Jurkat, Clone E6-1 (cell line): ENCODE measurements around the gene PIK3CG. TPM values are rescaled to one million over a fixed set of nuclear protein-coding genes. Genes with fewer than 3 reads are reported as not detected.
"Not testable (repeated sequence)": the region's sequence is repeated elsewhere in the genome, so short reads cannot be mapped to it uniquely, and the experiment has no call there.

Experiments
- DNase-seq: peaks from one replicate; pipeline ENCODE4 v3.0.0-alpha.2; 2011; ENCODE audit warnings: low read depth, low spot score
- H3K4me3 ChIP-seq: 2 replicates; pipeline ENCODE4 v1.5.1; 2011; ENCODE audit warnings: mild to moderate bottlenecking, low read length, control low read depth, moderate library complexity
- polyA plus RNA-seq: library from polyadenylated mRNA; unstranded; fragments of >200 nt; gene quantifications from one replicate; pipeline ENCODE4 v1.2.1, GENCODE V29; 2012; ENCODE audit warnings: missing spikeins; ENCODE audit not compliant: insufficient read length, insufficient read depth

Gene PIK3CG
- polyA plus RNA-seq, result 11.1 TPM

- H3K4me3 ChIP-seq, result peak within 1 kb of the TSS; percentile 76
- DNase-seq, result peak; percentile 72
These were observed at the start of gene PIK3CG for GRCh38 chr7:106865130-106866041. Gene PIK3CG, plus strand, starts transcription at chr7:106865282. Its CDS starts 2,280 bp downstream, at chr7:106867562.

GRCh38 chr7:106817098-106817497, 48.0 kb upstream of the PIK3CG start:
- DNase-seq, result no peak
- H3K4me3 ChIP-seq, result no peak overlapping the region

GRCh38 chr7:106818736-106819135, 46.3 kb upstream of the PIK3CG start:
- DNase-seq, result no peak
- H3K4me3 ChIP-seq, result no peak overlapping the region

GRCh38 chr7:106819546-106819945, 45.5 kb upstream of the PIK3CG start:
- H3K4me3 ChIP-seq, result no peak overlapping the region
- DNase-seq, result no peak

GRCh38 chr7:106820321-106821217, 44.5 kb upstream of the PIK3CG start:
- no peak overlapping the region for H3K4me3 ChIP-seq

GRCh38 chr7:106823631-106824030, 41.5 kb upstream of the PIK3CG start:
- DNase-seq, result no peak
- H3K4me3 ChIP-seq, result no peak overlapping the region

More at GRCh38 chr7:106820321-106821217, 44.5 kb upstream of the PIK3CG start:
- DNase-seq, result no peak

GRCh38 chr7:106824458-106824857, 40.6 kb upstream of the PIK3CG start:
- DNase-seq, result no peak
- H3K4me3 ChIP-seq, result no peak overlapping the region

- no peak overlapping the region for H3K4me3 ChIP-seq
- DNase-seq, result no peak
These were observed 37.5 kb upstream of the PIK3CG start for GRCh38 chr7:106827626-106828025.

- no peak overlapping the region for H3K4me3 ChIP-seq
- DNase-seq, result no peak
These were observed 35.6 kb upstream of the PIK3CG start for GRCh38 chr7:106829496-106829895.

- not testable (repeated sequence) for DNase-seq, H3K4me3 ChIP-seq
These were observed 34.2 kb upstream of the PIK3CG start for GRCh38 chr7:106830896-106831295.

- H3K4me3 ChIP-seq, result no peak overlapping the region
- no peak for DNase-seq
These were observed 28.3 kb upstream of the PIK3CG start for GRCh38 chr7:106836816-106837215.

GRCh38 chr7:106839511-106839910, 25.6 kb upstream of the PIK3CG start:
- no peak for DNase-seq
- no peak overlapping the region for H3K4me3 ChIP-seq

- no peak for DNase-seq
- H3K4me3 ChIP-seq, result no peak overlapping the region
These were observed 24.7 kb upstream of the PIK3CG start for GRCh38 chr7:106840342-106840741.

- no peak overlapping the region for H3K4me3 ChIP-seq
- DNase-seq, result no peak
These were observed 23.1 kb upstream of the PIK3CG start for GRCh38 chr7:106841896-106842390.

GRCh38 chr7:106844279-106844997, 20.6 kb upstream of the PIK3CG start:
- no peak overlapping the region for H3K4me3 ChIP-seq
- DNase-seq, result no peak

GRCh38 chr7:106848049-106848448, 17.0 kb upstream of the PIK3CG start:
- no peak overlapping the region for H3K4me3 ChIP-seq
- DNase-seq, result no peak

GRCh38 chr7:106848851-106849442, 16.1 kb upstream of the PIK3CG start:
- no peak overlapping the region for H3K4me3 ChIP-seq

GRCh38 chr7:106851632-106852031, 13.4 kb upstream of the PIK3CG start:
- not testable (repeated sequence) for H3K4me3 ChIP-seq, DNase-seq

More at GRCh38 chr7:106848851-106849442, 16.1 kb upstream of the PIK3CG start:
- no peak for DNase-seq
